HG02943 (cell line): ENCODE results near the gene BEX3.
"Not testable (repeated sequence)": the region's sequence is repeated elsewhere in the genome, so short reads cannot be mapped to it uniquely, and the experiment has no call there.

Experiments used
- ATAC-seq: cut with Tn5 transposase; IDR thresholded peaks from one replicate; pipeline ENCODE4 v1.9.1; 2021; ENCODE audit warnings: mild to moderate bottlenecking, low read depth, moderate library complexity; ENCODE audit not compliant: unreplicated experiment

BEX3 gene

GRCh38 chrX:103376118-103376978 lies at the start of gene BEX3:
Gene BEX3 (plus strand): TSS chrX:103376538. CDS start chrX:103377522, 984 bp downstream.
- no peak for ATAC-seq

- no peak for ATAC-seq
Observed at GRCh38 chrX:103329991-103330390, 46.3 kb upstream of the BEX3 start, which contains the start of gene TCEAL7. Gene TCEAL7 (plus strand): TSS chrX:103330239. CDS start chrX:103331404, 1,165 bp downstream.

- no peak for ATAC-seq
Observed at GRCh38 chrX:103330681-103331288, 45.6 kb upstream of the BEX3 start.

GRCh38 chrX:103338663-103339062 lies 37.7 kb upstream of the BEX3 start:
- no peak for ATAC-seq

- ATAC-seq = no peak
Observed at GRCh38 chrX:103343105-103343504, 33.2 kb upstream of the BEX3 start.

GRCh38 chrX:103344606-103345005 lies 31.7 kb upstream of the BEX3 start:
- ATAC-seq = no peak

- ATAC-seq = no peak
Observed at GRCh38 chrX:103347682-103348397, 28.5 kb upstream of the BEX3 start.

GRCh38 chrX:103356130-103356798 lies 20.1 kb upstream of the BEX3 start, which contains the start of gene TCEAL9:
Gene TCEAL9 (plus strand): TSS chrX:103356506. CDS start chrX:103357685, 1,179 bp downstream.
- no peak for ATAC-seq

- ATAC-seq = no peak
Observed at GRCh38 chrX:103356858-103357257, 19.5 kb upstream of the BEX3 start.

GRCh38 chrX:103357871-103358270 lies 18.5 kb upstream of the BEX3 start:
- ATAC-seq = no peak

GRCh38 chrX:103359605-103360004 lies 16.7 kb upstream of the BEX3 start:
- ATAC-seq = not testable (repeated sequence)

GRCh38 chrX:103360092-103360491 lies 16.2 kb upstream of the BEX3 start:
- no peak for ATAC-seq

GRCh38 chrX:103360916-103361315 lies 15.4 kb upstream of the BEX3 start:
- no peak for ATAC-seq

- ATAC-seq = no peak
Observed at GRCh38 chrX:103361798-103362197, 14.5 kb upstream of the BEX3 start.

GRCh38 chrX:103362474-103362873 lies 13.9 kb upstream of the BEX3 start:
- ATAC-seq = no peak

- ATAC-seq = no peak
Observed at GRCh38 chrX:103363046-103363445, 13.3 kb upstream of the BEX3 start.

GRCh38 chrX:103367502-103367901 lies 8.8 kb upstream of the BEX3 start:
- ATAC-seq = no peak

- ATAC-seq = no peak
Observed at GRCh38 chrX:103369479-103369878, 6.9 kb upstream of the BEX3 start.

- ATAC-seq = no peak
Observed at GRCh38 chrX:103372886-103373285, 3.5 kb upstream of the BEX3 start.

GRCh38 chrX:103373581-103373980 lies 2.8 kb upstream of the BEX3 start:
- ATAC-seq = no peak

- ATAC-seq = no peak
Observed at GRCh38 chrX:103376979-103377324, 614 bp downstream of the BEX3 start.
